Measurements from ENCODE around the gene PTPRT.

GRCh38 chr20:43238266-43238665, 48.6 kb upstream of the PTPRT start:
- no peak for TF ChIP-seq CTCF (IDR thresholded peaks at IDR 0.05)
- TF ChIP-seq SIN3A (IDR thresholded peaks at IDR 0.05; ENCODE audit: borderline replicate concordance, insufficient read depth, low read depth, low read length) = no peak
- TF ChIP-seq POLR2AphosphoS5 (IDR thresholded peaks at IDR 0.05; ENCODE audit: low read depth, low read length) = no peak

Data from Panc1 (cell line).